ENCODE data around the gene ZNF784.

ZNF784 gene

GRCh38 chr19:55624109-55625003, at the start of gene ZNF784:
Gene ZNF784, minus strand, starts transcription at chr19:55624566. Its CDS starts 5 bp downstream, at chr19:55624561.
- DNase-seq (ENCODE audit: low read depth, low spot score): peak; percentile 83

- no peak for DNase-seq (ENCODE audit: low read depth, low spot score)
These were observed 49.5 kb upstream of the ZNF784 start for GRCh38 chr19:55673889-55674288.

GRCh38 chr19:55673465-55673864, 49.1 kb upstream of the ZNF784 start:
- no peak for DNase-seq (ENCODE audit: low read depth, low spot score)

- DNase-seq (ENCODE audit: low read depth, low spot score): no peak
These were observed 48.1 kb upstream of the ZNF784 start for GRCh38 chr19:55672418-55672817.

GRCh38 chr19:55671054-55671378, 46.6 kb upstream of the ZNF784 start:
- no peak for DNase-seq (ENCODE audit: low read depth, low spot score)

GRCh38 chr19:55670280-55671053, 46.1 kb upstream of the ZNF784 start:
- no peak for DNase-seq (ENCODE audit: low read depth, low spot score)

- DNase-seq (ENCODE audit: low read depth, low spot score): no peak
These were observed 45.3 kb upstream of the ZNF784 start for GRCh38 chr19:55669418-55670279.

GRCh38 chr19:55668603-55669348, 44.4 kb upstream of the ZNF784 start:
- no peak for DNase-seq (ENCODE audit: low read depth, low spot score)

- no peak for DNase-seq (ENCODE audit: low read depth, low spot score)
These were observed 43.6 kb upstream of the ZNF784 start for GRCh38 chr19:55667958-55668357.

- no peak for DNase-seq (ENCODE audit: low read depth, low spot score)
These were observed 43.1 kb upstream of the ZNF784 start for GRCh38 chr19:55667511-55667910.

GRCh38 chr19:55667006-55667381, 42.6 kb upstream of the ZNF784 start:
- DNase-seq (ENCODE audit: low read depth, low spot score): no peak

GRCh38 chr19:55666343-55667005, 42.1 kb upstream of the ZNF784 start:
- no peak for DNase-seq (ENCODE audit: low read depth, low spot score)

- no peak for DNase-seq (ENCODE audit: low read depth, low spot score)
These were observed 39.6 kb upstream of the ZNF784 start for GRCh38 chr19:55663846-55664536.

GRCh38 chr19:55661826-55662225, 37.5 kb upstream of the ZNF784 start:
- no peak for DNase-seq (ENCODE audit: low read depth, low spot score)

- no peak for DNase-seq (ENCODE audit: low read depth, low spot score)
These were observed 36.6 kb upstream of the ZNF784 start for GRCh38 chr19:55660991-55661390.

- no peak for DNase-seq (ENCODE audit: low read depth, low spot score)
These were observed 36.0 kb upstream of the ZNF784 start for GRCh38 chr19:55660404-55660803.

GRCh38 chr19:55659822-55660221, 35.5 kb upstream of the ZNF784 start:
- no peak for DNase-seq (ENCODE audit: low read depth, low spot score)

- DNase-seq (ENCODE audit: low read depth, low spot score): no peak
These were observed 34.6 kb upstream of the ZNF784 start for GRCh38 chr19:55658846-55659459.

- no peak for DNase-seq (ENCODE audit: low read depth, low spot score)
These were observed 32.8 kb upstream of the ZNF784 start for GRCh38 chr19:55656988-55657747.

All from activated CD4-positive, CD25-positive, alpha-beta regulatory T cell treated with anti-CD3 and anti-CD28 coated beads, Interleukin-2, amount 50 U/mL, for 16 hours (primary cell).